A549 (cell line): ENCODE results near the gene CATSPER4.

Experiments used
- CTCF ChIP-seq: fragments of >200 bp; sonication (Bioruptor Twin); formaldehyde crosslinking; IDR thresholded peaks from 3 replicates; pipeline ENCODE4 v1.5.1; 2016
- JUN ChIP-seq, 2 experiments: fragments of >200 bp; sonication (Bioruptor Twin); formaldehyde crosslinking; IDR thresholded peaks; 2 replicates in 1 of 2; 3 replicates in 1 of 2; pipeline ENCODE4 v1.6.1; 2016 to 2017
- POLR2A ChIP-seq: IDR thresholded peaks from 2 replicates; pipeline ENCODE4 v1.6.1; 2012; ENCODE audit warnings: mild to moderate bottlenecking, low read length
- USF2 ChIP-seq: fragments of 450-650 bp; IDR thresholded peaks from 2 replicates; pipeline ENCODE4 v1.6.1; 2014; ENCODE audit warnings: antibody characterized with exemption
- ZSCAN20 ChIP-seq: fragments of 250-450 bp; sonication (Bioruptor Pico); IDR thresholded peaks from 2 replicates; pipeline ENCODE4 v1.8.0; 2022; ENCODE audit warnings: mild to moderate bottlenecking, moderate library complexity

- TF ChIP-seq CTCF (no peak), ZSCAN20 (CRISPR knock-in tag) (no peak), USF2 (no peak), POLR2A (no peak), JUN (IDR thresholded peaks at IDR 0.05) (no peak)
Measured at GRCh38 chr1:26180010-26180506, 10.3 kb upstream of the CATSPER4 start.
